Adrenal gland (tissue), 12 donors: Measurements from ENCODE around the gene ITGB5. TPM values are rescaled to one million over a fixed set of nuclear protein-coding genes. Genes with fewer than 3 reads are reported as not detected.
A peak's percentile ranks its signal among the peaks of the same experiment; 100 is the strongest.

ENCODE experiments used
- DNase-seq, 7 donors: peaks; one replicate each; pipeline ENCODE4 v3.0.0-alpha.2; 2019 to 2020
- H3K27ac ChIP-seq, 5 donors: fragments of 200-600 bp; sonication (generic) in 4 of 5; 1 replicate in 3 of 5; 2 replicates in 2 of 5; pipeline versions ENCODE4 v1.5.1 to v1.8.0; 2016 to 2020; ENCODE audit warnings: mild to moderate bottlenecking in 1 of 5
- H3K27me3 ChIP-seq: fragments of 200-600 bp; 2 replicates; pipeline ENCODE4 v1.8.0; 2021
- H3K36me3 ChIP-seq, 2 donors: fragments of 200-600 bp; replicated peaks in 1 of 2; 1 replicate in 1 of 2; 2 replicates in 1 of 2; pipeline versions ENCODE4 v1.5.1 to v1.8.0; 2018 to 2022
- H3K4me1 ChIP-seq, 2 donors: fragments of 200-600 bp; replicated peaks in 1 of 2; 1 replicate in 1 of 2; 2 replicates in 1 of 2; pipeline versions ENCODE4 v1.5.1 to v1.8.0; 2018 to 2021
- H3K4me3 ChIP-seq, 4 donors: fragments of 200-600 bp; sonication (generic) in 3 of 4; one replicate each; pipeline ENCODE4 v1.5.1; 2016 to 2018
- H3K9me3 ChIP-seq, 3 donors: fragments of 200-600 bp; sonication (generic) in 1 of 3; replicated peaks in 1 of 3; 1 replicate in 2 of 3; 2 replicates in 1 of 3; pipeline versions ENCODE4 v1.5.1 to v1.8.0; 2016 to 2021
- POLR2A ChIP-seq, 2 donors: fragments of 450-650 bp; IDR thresholded peaks; one replicate each; pipeline ENCODE4 v1.6.1; 2017; ENCODE audit warnings: antibody characterized with exemption in 2 of 2, mild to moderate bottlenecking in 2 of 2, moderate library complexity in 1 of 2
- WGBS, 4 donors: extraction: QIAGEN DNeasy Blood & Tissue Kit in 2 of 4; methylation state at CpG; one replicate each; pipeline versions ENCODE4 v1.1.5 to v1.1.7; 2013 to 2017; 5-methylcytosine and 5-hydroxymethylcytosine counted together
- intact Hi-C, 2 donors: fragments of 100-400 bp; cut with DNase I; formaldehyde crosslinking; loops; one replicate each; pipeline versions ENCODE4 v1.14.1 to v1.15.0; 2022 to 2023
- polyA plus RNA-seq, 3 donors: library from polyadenylated mRNA; stranded (reverse); fragments of 200-250 nt in 2 of 3; fragments of 350-450 nt in 1 of 3; fragmentation: Illumina TruSeq in 1 of 3; extraction: RNeasy Lipid Tissue Mini Kit (QIAGEN cat#74804) in 1 of 3; gene quantifications; one replicate each; pipeline ENCODE4 v1.2.3, GENCODE V29; 2013 to 2014
- total RNA-seq, 9 donors: library from RNA; depleted of rRNA in 4 of 9; stranded (reverse); fragments of >200 nt in 4 of 9; fragments of 120-200 nt in 1 of 9; fragmentation: NEBNext Ultra II Directional in 1 of 9; extraction: Animal tissue kit (Norgen Biotek cat#: 25700) in 1 of 9; gene quantifications; one replicate each; pipeline versions ENCODE4 v1.1.0 to v1.2.4, GENCODE V29; 2013 to 2023
- TF ChIP-seq, protein P1 (sequence below), 6 experiments: fragments of 450-650 bp in 4 of 6; fragments of 200-600 bp in 2 of 6; sonication (generic) in 1 of 6; IDR thresholded peaks; 1 replicate in 5 of 6; 2 replicates in 1 of 6; pipeline versions ENCODE4 v1.5.1 to v1.8.0; 2016 to 2021; ENCODE audit warnings: antibody characterized with exemption in 6 of 6, mild to moderate bottlenecking in 2 of 6, moderate library complexity in 1 of 6
- donor health status: healthy with polysubstance abuse.
- donor health status: Bipolar disorder and iron deficiency.
- donor health status: DM: yes; HTN: yes; CAD: no.
- donor health status: DM: no; HTN: no; CAD: no.
- donor health status: DM: no; HTN: no; CAD: no.
- donor health status: DM: yes; HTN: yes; CAD: no.

ITGB5 gene
- total and polyA plus RNA-seq, 12 donors: 9.4 to 404 (median 94.8) TPM

DNA sequence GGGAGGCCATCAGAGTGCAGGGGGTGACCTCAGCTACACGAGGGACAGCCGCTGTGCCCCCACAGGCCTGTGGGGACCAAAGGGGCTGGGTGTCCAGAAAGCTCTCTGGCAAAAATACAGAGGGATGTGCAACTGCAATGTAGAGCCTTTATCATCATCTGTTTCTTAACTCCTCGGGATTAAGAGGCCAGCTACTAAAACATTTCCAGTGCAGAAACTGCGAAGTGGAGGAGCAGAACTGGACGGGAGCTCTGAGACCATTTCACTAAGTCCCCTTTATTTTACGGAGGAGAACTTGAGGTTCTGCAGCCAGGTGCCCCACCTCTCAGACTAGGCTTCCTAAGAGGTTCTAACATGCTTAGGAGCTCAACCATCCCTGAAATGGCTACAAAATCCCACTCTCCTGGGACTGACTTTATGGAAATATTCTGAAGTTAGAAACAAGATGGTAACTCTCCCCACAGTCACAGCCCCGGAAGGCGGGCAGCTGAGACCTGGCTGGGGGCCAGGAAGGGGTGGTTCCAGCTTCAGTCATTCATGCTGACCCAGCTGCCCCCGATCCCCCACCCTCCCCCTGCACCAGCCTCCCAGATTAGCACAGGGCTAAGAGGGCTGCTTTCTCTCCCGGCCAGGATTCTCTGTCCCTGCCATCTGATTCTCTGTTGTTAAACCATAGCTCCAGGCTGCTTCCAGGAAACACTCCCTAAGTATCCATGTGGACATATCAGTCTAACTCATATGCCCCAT is 116.7 kb downstream of the ITGB5 start:
- TF ChIP-seq, protein P1, sequence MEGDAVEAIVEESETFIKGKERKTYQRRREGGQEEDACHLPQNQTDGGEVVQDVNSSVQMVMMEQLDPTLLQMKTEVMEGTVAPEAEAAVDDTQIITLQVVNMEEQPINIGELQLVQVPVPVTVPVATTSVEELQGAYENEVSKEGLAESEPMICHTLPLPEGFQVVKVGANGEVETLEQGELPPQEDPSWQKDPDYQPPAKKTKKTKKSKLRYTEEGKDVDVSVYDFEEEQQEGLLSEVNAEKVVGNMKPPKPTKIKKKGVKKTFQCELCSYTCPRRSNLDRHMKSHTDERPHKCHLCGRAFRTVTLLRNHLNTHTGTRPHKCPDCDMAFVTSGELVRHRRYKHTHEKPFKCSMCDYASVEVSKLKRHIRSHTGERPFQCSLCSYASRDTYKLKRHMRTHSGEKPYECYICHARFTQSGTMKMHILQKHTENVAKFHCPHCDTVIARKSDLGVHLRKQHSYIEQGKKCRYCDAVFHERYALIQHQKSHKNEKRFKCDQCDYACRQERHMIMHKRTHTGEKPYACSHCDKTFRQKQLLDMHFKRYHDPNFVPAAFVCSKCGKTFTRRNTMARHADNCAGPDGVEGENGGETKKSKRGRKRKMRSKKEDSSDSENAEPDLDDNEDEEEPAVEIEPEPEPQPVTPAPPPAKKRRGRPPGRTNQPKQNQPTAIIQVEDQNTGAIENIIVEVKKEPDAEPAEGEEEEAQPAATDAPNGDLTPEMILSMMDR (IDR thresholded peaks at IDR 0.05): no peak
- TF ChIP-seq POLR2A (IDR thresholded peaks at IDR 0.05): no peak
- 65 to 78% (median 72%) methylated on average over 6 to 10 of the region's 10 CpGs for WGBS, 4 donors
- Histone ChIP-seq H3K4me1 (peaks cover 16 to 46% of the 10 kb centered on the region in 2 donors), H3K27ac (peak overlapping the region in 2 of 5 donors; percentile 22 to 36), H3K36me3 (peaks cover 0 to 33% of the 10 kb centered on the region in 2 donors), H3K9me3 (no peaks in the 10 kb centered on the region), H3K27me3 (no peaks in the 10 kb centered on the region), H3K4me3 (no peak overlapping the region)
- peak in 1 of 7 donors; percentile 72 for DNase-seq
- intact Hi-C loops: no loop called here

DNA sequence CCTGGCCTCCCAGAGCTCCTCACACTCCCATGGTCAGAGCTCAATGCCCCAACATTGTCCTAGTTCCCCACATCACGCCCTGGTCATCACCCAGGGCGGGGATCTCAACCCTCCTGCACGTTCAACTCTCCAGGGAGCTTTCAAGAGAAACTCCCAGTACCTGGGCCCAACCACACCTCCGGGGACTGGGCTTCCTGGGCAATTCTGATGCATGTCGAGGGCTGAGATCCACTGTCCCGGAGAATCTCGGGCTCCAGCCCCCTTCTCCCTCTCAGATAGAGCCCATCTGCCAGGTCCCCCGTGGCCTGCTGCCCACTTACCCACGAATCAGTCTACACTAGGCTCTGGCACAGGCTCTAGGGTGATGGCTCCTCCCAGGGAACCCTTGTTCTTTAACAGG is 117.7 kb downstream of the ITGB5 start:
- 95 to 99% (median 97%) methylated on average over 9 of the region's 9 CpGs for WGBS, 4 donors
- H3K27me3 ChIP-seq: no peaks in the 10 kb centered on the region
- DNase-seq: no peak
- intact Hi-C loops: no loop called here
- no peaks in the 10 kb centered on the region for H3K9me3 ChIP-seq
- H3K4me1 ChIP-seq: peaks cover 16 to 41% of the 10 kb centered on the region in 2 donors
- TF ChIP-seq, protein P1 (IDR thresholded peaks at IDR 0.05): no peak
- TF ChIP-seq POLR2A (IDR thresholded peaks at IDR 0.05): no peak
- H3K27ac ChIP-seq: no peak overlapping the region
- H3K36me3 ChIP-seq: peaks cover 0 to 41% of the 10 kb centered on the region in 2 donors
- H3K4me3 ChIP-seq: no peak overlapping the region

DNA sequence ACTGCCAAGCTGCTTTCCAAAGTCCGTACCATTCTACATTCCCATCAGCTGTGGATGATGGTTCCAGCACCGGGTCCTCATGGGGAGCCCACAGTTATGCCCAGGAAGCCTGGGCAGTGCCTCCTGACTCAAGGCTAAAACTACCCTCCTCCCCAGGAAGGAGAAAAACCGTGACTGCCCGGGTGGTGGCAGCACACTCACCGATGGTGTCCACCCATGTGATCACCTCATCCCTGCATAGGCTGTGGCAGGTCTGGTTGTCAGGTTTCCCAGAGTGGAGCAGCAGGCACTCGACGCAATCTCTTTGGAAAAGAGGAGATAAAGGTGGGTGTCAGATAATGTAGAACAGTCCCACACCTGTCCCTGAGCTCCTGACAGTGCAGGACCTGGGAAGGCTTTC is 118.4 kb downstream of the ITGB5 start:
- DNase-seq: peak in 2 of 7 donors; percentile 37 to 75
- Histone ChIP-seq H3K4me1 (peaks cover 16 to 37% of the 10 kb centered on the region in 2 donors), H3K36me3 (peaks cover 0 to 48% of the 10 kb centered on the region in 2 donors), H3K9me3 (no peaks in the 10 kb centered on the region), H3K4me3 (no peak overlapping the region), H3K27me3 (no peaks in the 10 kb centered on the region), H3K27ac (no peak overlapping the region)
- WGBS, 4 donors: 66 to 90% (median 79%) methylated on average over 4 to 7 of the region's 7 CpGs
- intact Hi-C loops: no loop called here
- TF ChIP-seq, protein P1 (IDR thresholded peaks at IDR 0.05): peak in 2 of 6 experiments; percentile 13 to 36
- no peak for TF ChIP-seq POLR2A (IDR thresholded peaks at IDR 0.05)

DNA sequence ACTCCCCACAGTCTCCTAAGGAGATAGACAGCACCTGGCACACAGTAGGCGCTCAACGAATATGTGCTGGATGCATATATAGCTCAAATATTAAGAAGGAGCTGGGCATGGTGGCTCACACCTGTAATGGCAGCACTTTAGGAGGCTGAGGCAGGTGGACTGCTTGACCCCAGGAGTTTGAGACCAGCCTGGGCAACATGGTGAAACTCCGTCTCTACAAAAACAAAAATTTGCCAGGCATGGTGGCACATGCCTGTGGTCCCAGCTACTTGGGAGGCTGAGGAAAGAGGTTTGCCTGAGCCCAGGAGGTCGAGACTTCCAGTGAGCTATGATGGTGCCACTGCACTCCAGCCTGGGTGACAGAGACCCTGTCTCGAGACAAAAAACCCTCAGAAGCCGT is 119.5 kb downstream of the ITGB5 start:
- H3K36me3 ChIP-seq: peaks cover 0 to 59% of the 10 kb centered on the region in 2 donors
- H3K27me3 ChIP-seq: no peaks in the 10 kb centered on the region
- intact Hi-C loops: no loop called here
- H3K4me1 ChIP-seq: peaks cover 8 to 26% of the 10 kb centered on the region in 2 donors
- H3K9me3 ChIP-seq: no peaks in the 10 kb centered on the region
- H3K27ac ChIP-seq: no peak overlapping the region
- TF ChIP-seq, protein P1 (IDR thresholded peaks at IDR 0.05): no peak
- no peak for TF ChIP-seq POLR2A (IDR thresholded peaks at IDR 0.05)
- no peak for DNase-seq
- no peak overlapping the region for H3K4me3 ChIP-seq
- WGBS, 4 donors: 86 to 94% (median 93%) methylated on average over 4 to 6 of the region's 6 CpGs
